Daoy (cell line): ENCODE measurements around the gene SLX4IP. TPM values are rescaled to one million over a fixed set of nuclear protein-coding genes. Genes with fewer than 3 reads are reported as not detected.
A peak's percentile ranks its signal among the peaks of the same experiment; 100 is the strongest.

Experiments used
- DNase-seq: peaks from one replicate; pipeline ENCODE4 v3.0.0-alpha.2; 2015; ENCODE audit warnings: low read depth
- total RNA-seq: library from RNA; depleted of rRNA; stranded (reverse); fragments of >200 nt; shearing (Covaris generic); gene quantifications from 2 replicates; pipeline ENCODE4 v1.2.3, GENCODE V29; 2014

Gene SLX4IP
- total RNA-seq, 1 experiment from 2014 or later = 3.1 TPM

DNA sequence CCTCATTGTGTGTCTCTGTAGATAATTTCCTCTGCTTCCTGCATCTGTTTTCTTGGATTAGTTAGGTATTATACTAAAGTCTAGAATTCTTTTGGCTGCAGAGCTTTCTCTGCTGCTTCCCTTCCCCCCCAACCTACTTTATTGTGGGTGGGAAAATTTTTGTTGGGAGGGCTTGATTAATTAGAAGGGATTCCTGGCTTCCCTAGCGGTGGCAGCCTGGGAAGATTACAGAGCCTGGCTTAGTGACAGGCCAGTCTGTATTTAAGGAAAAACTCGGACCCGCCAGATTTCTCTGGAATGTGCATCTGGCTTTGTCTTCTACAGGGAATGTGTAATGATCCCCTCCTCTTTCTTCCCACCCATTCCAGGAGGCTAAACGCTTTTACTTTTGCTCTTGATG lies 31.2 kb downstream of the SLX4IP start:
- DNase-seq = no peak

DNA sequence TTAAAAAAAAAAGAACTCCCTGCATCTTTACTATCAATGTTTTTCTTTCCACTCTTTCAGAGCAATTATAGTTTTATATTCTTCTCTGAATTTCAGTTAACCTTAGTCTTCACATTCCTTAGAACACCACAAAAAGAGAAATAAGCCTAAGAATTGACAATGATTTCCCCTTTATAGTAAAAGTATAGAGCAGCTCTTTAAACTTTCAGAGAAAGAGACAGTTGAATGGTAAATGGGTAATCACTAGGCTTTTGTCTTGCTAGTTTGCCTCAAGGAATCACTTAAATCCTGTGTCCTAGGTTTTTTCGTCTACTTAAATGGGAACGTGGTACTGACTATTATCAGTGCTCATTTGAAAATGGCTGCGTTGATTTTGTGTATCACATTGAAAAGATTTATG lies 31.8 kb downstream of the SLX4IP start:
- DNase-seq = no peak

DNA sequence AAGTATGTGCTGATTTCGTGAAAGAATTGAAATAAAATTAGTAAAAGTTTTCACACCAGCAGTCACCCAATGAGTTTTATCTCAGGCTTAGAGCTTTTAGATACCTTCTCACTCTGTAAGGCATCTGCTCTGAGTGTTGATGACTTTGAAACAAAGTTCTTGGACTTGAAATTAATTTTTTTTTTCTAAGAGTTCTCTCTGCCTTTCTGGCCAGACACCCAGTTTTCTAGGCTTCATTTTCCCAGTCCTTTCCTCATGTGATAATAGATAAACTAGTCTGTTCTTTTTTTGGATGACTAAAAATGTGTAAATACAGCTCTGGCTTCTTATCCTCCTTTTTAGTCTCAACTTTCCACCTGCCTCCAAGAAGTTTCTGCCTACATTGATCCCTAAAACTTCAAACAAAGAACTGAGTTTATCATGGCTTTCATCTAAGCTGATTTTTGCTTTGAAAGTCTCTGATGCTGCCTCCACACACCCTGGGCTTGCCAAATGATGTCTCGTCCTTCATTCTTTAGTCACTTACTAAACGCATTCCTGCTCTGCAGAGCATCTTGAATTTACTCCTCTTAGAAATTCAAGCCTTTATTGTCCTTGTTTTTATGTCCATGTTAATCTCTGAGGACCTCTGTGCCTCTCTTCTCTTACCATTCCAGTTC lies 32.7 kb downstream of the SLX4IP start:
- DNase-seq = no peak

DNA sequence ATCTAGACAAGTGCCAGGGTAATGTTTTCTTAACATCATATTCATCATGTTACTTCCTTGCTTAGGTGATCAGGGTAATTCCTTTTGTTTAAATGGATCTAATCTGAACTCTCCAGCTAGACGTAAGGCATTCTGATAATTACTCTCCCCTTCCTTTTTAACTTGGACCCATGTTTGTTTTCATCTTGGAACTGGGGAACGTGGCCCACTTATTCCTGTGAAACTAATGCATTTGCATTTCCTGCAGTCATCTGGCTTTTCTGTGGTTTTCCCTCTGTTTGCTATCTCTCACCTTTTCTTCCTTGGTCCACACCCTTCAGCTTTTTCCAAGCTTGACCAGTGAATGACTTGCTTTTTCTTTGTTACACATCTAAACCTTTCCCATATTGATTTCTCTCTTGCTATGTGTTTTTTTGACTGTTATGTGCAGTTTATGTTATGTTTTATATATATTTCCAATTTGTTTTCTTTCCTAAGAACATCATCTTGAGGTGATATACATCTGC lies 33.3 kb downstream of the SLX4IP start:
- DNase-seq = no peak

DNA sequence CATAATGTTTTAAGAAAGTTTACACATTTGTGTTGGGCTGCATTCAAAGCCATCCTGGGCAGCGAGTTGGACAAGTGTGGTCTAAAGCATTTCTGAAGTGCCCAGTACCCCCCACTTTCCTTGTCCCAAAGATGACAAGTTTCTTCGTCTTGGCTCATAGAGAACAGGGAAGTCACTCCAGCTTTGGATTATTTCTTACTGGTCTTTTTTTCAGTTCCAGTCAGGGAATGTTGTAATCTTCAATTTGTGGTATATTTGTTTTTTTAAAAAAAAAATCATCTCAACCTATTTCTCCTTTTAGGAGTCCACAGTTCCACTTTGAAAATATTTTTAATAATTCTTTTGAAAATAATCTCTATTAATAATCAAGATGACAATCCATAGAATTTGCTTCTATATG lies 34.0 kb downstream of the SLX4IP start:
- no peak for DNase-seq

DNA sequence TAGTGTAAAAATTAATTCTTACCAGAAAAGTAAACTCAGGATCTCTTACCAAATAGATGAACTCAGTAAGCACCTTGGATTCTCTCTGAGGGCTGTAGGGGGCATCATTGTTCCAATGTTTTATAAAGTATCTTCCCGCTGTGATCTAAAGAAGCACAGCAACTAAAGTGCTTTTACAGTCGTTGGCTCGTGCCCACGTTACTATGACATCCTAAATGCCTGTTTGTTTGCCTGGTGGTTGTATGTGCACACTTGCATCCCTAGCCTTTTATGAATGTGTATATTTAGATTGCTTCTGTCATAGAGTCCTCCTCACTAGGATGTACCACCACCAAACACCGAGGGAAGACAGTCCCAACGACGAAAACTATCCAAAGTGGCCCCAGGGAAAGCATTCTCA lies 34.5 kb downstream of the SLX4IP start:
- peak; percentile 63 for DNase-seq

DNA sequence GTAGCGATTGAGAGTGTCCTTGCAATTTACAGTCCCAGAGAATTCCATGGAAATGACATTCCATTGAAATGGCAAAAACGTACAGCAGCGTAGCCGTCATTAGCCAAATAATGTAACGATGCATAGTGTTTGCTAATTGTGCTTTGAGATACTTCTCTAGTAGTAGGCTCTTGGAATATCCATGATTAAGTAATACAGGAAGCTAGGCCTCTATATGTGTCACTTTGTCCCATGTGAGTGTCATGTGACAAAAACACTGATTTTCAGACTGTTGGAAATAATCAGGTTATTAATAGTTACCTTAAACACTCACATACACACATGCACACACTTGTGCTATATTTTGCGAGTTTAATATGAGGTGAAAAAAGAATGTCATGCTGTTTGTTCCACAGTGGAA lies 35.2 kb downstream of the SLX4IP start:
- DNase-seq = no peak

DNA sequence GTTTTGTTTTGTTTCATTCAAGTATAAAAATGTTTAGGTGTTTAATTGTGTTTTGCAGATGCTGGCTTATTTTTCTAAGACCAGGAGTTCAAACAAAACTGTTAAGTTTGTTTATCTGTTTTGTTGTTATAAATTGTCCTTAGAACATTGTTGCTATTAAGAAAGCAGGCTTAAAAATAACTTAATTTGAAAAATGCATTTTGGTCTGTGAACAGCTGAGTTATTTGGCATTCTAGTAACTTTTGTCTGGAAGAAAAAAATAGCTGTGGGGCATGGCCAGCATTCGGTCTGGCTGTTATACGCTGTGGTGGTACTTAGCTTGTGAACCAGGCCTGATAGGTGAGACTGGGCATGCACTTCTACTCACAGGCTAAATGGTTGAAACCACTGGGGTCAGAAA lies 37.8 kb downstream of the SLX4IP start:
- no peak for DNase-seq

DNA sequence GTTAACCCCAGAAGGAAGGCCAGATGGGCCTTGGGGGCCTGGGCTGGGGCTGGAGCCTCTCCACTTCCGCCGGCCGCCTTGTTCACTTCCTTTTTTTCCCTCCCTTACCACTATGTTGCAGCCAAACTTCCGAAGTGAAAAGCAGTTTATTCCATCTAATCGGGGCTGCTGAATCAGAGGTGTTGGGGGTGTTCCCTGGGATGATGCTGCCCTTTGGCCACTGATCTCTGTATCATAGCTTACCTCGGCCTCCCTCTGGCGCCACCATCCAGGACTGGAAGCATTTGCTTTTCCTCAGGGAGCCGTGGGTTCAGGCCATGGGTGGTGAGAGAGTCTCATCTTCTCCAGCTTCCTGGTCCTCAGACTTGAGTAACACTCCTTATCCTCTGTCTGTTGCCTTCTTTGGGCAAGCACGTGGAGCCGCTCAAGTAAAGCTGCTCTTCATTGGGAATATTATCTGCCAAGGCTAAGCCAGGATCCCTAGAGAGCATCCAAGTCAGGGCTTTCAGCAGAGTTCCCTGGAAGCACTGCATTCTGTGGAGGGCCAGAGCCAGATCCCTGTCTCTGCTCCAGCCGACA lies 39.6 kb downstream of the SLX4IP start:
- no peak for DNase-seq

DNA sequence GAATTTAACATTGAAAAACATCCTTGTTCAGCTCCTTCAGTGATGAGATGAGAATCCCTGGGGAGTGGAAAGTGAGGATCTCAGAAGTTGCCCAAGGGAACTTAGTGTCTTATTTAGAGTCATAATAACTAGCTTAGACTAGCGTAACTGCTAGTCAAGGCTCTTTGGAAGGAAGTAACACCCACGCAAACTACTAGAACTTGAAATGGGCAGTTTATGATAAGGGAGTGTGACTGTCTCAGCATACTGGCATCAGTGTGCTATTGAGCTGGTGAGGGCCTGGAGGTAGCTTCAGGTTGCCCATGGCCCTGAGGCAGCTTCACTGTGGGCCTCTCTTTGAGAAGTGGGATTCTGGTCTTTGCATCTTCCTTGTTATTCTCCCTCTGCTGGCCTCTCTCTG lies 40.1 kb downstream of the SLX4IP start:
- no peak for DNase-seq

DNA sequence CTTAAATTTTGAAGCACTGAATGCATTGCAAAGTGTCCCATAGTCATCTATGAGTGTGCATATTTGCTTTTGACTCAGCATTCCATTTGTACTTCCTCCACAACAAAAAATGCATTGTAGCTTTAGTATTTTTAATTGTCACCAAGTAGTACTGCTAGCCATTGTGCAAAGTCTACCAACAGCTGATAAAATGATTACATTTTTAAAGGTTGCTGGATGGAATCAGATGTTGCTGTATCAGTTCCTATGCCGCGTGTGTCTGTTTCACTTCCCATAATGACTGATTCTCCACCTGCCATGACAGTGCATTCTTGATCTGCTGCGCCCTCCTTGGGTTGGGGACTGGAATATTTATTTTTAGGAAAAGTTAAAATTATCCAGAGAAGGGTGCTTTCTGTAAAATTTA lies 41.2 kb downstream of the SLX4IP start:
- no peak for DNase-seq

DNA sequence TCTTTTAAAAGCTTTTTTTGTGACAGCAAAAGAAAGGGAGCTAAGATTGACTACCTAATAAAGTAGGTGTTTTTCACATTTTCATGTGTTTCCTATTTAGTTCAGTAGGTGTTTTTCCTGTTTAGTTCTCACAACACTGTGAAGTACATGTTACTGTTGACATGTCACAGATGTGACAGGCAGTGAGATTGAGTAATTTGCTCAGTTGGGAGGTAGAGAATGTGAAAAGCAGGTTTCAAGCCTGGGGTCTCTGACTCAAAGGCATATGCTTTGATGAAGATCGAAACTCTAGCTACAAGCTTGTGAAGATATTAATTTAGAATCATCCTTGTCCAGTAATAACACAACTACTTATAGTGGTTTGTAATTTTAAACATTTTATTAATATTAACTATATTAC lies 43.1 kb downstream of the SLX4IP start:
- DNase-seq = no peak

DNA sequence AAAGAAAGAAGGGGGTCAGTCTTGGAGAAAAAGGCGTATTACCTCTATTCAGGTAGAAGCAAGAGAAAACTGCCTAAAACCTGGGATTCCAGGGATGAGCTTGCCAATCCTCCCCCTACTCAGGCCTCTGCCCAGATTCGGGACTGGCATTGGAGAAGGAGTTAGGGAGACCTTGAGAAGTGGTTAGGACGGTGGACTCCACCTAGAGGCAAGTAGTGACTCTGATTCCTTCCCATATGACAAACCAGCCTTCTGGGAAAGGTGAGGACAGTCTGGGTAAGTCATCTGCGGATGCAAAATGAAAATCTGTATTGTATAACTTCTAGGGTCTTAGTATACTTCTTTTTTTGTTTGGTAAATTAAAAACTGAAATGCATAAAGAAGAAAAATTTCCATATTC lies 43.8 kb downstream of the SLX4IP start:
- no peak for DNase-seq

DNA sequence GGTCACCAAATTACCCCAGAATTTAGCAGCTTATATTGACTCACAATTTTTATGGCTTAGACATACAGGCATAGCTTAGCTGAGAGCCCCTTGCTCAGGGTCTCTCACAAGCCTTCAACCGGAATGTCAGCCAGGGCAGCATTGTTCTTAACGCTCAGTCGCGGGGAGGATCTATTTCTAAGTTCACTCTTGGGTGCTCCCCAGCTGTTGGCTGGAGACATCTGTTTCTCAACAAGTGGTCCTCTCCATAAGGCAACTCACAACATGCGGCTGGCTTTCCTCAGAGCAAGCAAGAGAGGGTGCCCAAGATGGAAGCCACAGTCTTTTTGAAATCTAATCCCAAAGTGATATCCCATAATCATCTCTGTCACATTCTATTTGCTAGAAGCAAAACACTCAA lies 46.6 kb downstream of the SLX4IP start:
- no peak for DNase-seq

DNA sequence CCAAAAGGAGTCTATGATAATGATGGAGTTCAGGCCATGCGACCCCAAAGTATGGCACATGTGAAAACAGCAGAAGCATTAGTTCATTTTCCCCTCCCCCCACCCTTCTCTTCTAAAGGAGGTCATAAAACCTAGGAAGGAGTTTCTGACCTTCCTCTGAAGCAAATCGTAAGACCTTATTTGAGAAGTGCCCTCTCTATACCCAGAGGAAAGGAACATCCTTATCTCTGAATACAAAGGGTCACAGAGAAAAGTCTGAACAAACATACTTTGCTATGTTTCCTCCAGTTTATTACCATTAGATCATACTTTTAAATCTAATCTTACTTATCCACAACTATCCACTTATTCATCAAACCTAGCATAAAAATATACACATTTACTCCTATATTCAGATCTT lies 48.6 kb downstream of the SLX4IP start:
- DNase-seq = no peak

DNA sequence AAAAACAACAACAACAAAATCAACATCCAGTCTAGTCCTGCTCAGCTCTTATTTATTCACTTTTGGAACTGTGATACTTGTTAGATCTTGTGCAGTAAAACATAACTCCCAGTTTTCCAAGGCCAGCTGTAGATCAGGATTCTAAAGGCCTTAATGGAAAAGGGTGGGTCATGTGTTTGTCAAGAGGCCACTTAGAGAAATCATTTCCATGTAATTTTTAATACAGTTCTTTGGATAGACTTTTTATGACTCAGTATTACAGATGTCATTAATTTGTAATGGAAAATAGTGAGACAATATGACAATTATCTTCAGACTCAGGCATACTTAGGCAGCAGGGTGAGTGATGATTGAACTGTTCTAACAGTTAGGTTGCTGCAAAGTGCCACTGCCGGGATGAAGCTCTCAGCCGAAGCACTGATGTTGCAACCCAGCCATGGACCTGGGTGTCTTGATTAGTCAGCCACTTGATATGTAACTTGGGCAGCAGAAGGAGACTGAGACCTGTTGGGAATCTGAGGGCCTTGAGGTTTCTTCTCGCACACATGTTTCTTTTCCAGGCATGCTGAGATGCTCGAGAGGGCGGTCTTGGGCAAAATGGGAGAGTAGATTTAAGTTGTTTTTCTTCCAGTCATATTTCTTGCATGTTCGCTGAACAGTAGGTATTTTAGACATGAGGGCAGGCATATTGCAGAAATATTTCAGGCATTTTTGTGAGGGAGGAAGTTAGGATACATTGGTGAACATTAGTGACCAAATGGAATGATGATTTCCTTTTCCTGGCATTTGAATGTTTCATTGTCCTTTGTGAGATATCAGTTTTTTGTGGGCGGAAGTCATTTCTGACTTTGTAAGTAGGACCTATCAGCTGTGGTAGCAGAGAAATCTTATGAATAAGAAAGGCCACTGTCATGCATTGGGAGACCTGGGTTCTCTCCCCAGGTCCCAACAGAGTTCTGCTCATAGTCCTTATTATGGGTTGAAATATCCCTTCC lies 52.3 kb downstream of the SLX4IP start:
- DNase-seq = no peak

DNA sequence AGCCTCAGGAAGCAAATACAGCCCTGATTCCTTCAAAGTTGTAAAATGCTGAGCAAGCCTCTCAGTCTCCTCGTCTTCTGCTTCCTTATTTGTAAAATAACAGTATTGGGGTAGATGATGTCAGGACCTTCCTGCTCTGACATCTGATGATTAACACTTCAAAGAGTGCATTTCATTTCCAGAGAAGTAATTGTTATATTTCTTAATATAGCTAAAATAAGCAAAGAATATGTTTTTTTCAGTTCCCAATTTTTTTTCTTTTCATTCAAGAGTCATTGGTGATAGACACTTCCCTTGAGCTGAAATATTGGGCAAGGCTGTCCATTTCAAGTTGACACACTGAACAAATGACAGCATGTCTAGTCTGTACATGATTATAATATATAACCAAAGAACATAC lies 53.4 kb downstream of the SLX4IP start:
- no peak for DNase-seq

DNA sequence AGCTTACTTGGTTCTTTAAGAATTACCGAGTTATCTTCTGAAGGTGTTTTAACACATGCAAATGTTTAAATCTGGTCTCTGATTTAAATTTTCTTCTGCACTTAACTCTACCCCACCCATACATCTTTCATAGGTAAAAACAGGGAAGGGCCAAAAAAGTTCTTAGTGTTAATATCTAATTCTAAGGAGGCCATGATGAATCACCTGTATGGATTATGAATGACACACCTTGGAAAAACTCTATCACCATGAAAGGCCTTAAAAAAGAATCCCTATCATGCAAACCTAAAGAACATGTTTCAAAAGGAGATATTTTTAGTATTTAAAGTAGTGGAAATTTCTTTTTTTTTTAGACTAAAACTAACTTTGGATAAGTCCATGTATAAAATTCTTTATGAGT lies 54.7 kb downstream of the SLX4IP start:
- no peak for DNase-seq

DNA sequence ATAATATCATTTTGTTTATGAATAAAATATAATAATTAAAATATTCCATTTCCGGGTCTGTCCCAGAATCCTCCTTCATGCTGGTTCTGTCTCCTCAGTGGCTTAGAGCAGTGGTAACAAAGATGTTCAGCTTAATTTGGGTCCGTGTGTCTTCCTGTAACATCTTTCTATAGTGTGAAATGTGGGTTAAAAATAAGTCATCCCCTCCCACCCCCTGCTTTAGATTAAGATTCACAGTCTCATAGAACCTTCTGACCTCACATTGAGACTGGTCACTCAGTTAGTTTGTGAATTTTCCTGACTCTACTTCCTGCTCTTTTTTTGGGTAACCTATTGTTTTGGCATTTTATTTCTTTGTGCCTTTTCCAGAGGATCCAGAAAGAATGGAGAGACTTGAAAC lies 55.2 kb downstream of the SLX4IP start:
- no peak for DNase-seq

DNA sequence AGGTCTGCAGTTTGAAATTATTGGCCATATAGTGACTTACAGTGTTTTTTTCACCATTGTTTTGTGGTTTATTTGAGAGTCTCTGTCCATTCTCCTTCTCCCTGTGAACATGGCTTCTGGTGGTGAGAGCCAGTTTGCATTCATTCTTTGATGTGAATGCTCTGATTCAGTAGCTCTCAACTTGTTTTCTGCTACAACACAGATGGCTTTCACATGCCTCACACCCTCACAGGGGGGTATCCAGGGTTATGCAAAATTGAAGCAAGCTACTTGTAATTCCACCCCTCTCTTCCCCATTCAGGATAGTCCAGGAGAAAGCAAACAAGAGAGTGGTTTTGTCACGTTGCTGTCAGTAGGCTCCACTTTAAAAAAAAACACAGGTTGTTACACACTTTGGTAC lies 55.6 kb downstream of the SLX4IP start:
- DNase-seq = no peak

DNA sequence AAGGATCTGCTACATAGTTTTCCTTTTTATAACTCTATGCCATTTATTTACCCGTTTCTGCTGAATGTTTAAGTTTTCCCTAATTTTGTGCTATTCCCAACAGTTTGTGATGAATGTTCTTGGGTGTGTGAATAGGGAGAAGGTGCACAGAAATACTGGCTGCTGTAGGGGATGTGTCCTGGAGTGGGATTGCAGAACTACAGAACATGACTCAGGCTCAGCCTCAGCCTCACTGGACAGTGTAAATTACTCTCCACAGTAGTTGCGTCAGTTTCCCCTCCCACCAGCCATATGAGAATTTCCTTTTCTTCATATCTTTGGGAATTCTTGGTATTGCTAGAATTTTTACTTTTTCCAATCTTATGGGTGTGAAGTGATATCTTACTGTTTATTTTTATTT lies 57.0 kb downstream of the SLX4IP start:
- DNase-seq = no peak

DNA sequence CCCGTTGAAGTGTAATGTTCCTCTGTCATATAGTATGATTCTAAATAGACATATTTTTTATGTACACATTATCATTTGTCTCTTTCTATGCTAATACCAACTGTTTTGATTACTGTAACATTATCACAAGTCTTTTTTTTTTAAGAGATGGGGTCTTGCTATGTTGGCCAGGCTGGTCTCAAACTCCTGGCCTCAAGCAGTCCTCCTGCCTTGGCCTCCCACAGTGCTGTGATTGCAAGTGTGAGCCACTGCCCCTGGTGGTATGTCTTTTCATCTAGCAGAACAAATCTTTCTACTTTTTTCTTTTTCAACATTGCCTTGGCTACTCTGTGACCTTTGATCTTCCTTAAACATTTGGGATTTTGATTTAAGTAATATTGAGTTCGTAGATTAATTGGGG lies 57.7 kb downstream of the SLX4IP start:
- DNase-seq = no peak

DNA sequence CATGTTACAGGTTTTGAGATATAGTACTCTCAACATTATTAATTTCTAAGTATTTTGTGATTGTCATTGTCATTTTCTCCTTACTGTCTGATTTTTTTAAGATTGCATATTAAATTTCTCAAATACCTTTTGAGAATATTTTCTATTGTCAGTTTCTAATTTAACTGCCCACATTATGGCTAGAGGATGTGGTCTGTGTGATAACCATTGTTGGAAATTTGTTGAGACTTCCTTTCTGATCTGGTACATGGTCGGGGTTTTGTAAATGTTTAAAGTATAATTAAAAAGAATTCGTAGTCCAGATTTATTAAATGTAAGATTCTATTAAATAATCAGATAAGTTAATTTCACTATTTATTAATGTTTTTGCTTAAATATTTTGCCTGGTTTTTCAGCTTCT lies 60.1 kb downstream of the SLX4IP start:
- no peak for DNase-seq
